Transverse colon (tissue), 4 donors: ENCODE data around the gene SPNS3. TPM values are rescaled to one million over a fixed set of nuclear protein-coding genes. Genes with fewer than 3 reads are reported as not detected.

Source experiments
- DNase-seq: peaks from one replicate; pipeline ENCODE4 v3.0.0-alpha.2; 2019
- H3K27ac ChIP-seq, 4 donors: fragments of 200-600 bp; sonication (generic); 2 replicates each; pipeline ENCODE4 v1.5.1; 2016 to 2018; ENCODE audit warnings: inconsistent platforms in 4 of 4
- H3K27me3 ChIP-seq: fragments of 200-600 bp; sonication (generic); 2 replicates; pipeline ENCODE4 v1.5.1; 2017; ENCODE audit warnings: inconsistent platforms
- H3K36me3 ChIP-seq, 4 donors: fragments of 200-600 bp; sonication (generic); 2 replicates each; pipeline ENCODE4 v1.5.1; 2017 to 2019; ENCODE audit warnings: inconsistent platforms in 4 of 4
- H3K4me1 ChIP-seq, 4 donors: fragments of 200-600 bp; sonication (generic); 2 replicates each; pipeline ENCODE4 v1.5.1; 2017 to 2020; ENCODE audit warnings: inconsistent platforms in 4 of 4
- H3K4me3 ChIP-seq, 4 donors: fragments of 200-600 bp; sonication (generic); 1 replicate in 1 of 4; 2 replicates in 3 of 4; pipeline versions ENCODE4 v1.5.1 to v1.6.1; 2017 to 2019; ENCODE audit warnings: inconsistent platforms in 4 of 4
- H3K9me3 ChIP-seq, 2 donors: fragments of 200-600 bp; sonication (generic); 2 replicates each; pipeline ENCODE4 v1.5.1; 2017 to 2019; ENCODE audit warnings: inconsistent platforms in 2 of 2
- EP300 ChIP-seq: sonication (generic); formaldehyde crosslinking; IDR thresholded peaks from one replicate; pipeline ENCODE4 v1.6.1; 2017; ENCODE audit warnings: antibody characterized with exemption, low read depth
- POLR2A ChIP-seq: fragments of 450-650 bp; IDR thresholded peaks from one replicate; pipeline ENCODE4 v1.6.1; 2016; ENCODE audit warnings: antibody characterized with exemption, mild to moderate bottlenecking, moderate library complexity
- POLR2AphosphoS5 ChIP-seq, 3 donors: sonication (generic); formaldehyde crosslinking; IDR thresholded peaks; one replicate each; pipeline ENCODE4 v1.6.1; 2016; ENCODE audit warnings: antibody characterized with exemption in 3 of 3
- WGBS, 2 donors: methylation state at CpG; one replicate each; pipeline ENCODE4 v1.1.5; 2018; ENCODE audit warnings: low coverage in 1 of 2; 5-methylcytosine and 5-hydroxymethylcytosine counted together
- in situ Hi-C, 4 donors: fragments of 200-750 bp; cut with MboI; loops; one replicate each; pipeline versions ENCODE4 v1.15.0 to v1.15.1; 2017; ENCODE audit warnings: low sequenced_read_pairs in 3 of 4, low pct_ligation_motif_present in 1 of 4, low pct_unique_long_range_greater_than_20kb in 1 of 4
- intact Hi-C: fragments of 100-400 bp; cut with DNase I; formaldehyde crosslinking; loops from one replicate; pipeline ENCODE4 v1.15.1; 2023; ENCODE audit warnings: low total_unique reads
- total RNA-seq, 4 donors: library from RNA; depleted of rRNA; stranded (reverse); fragments of >200 nt; gene quantifications; one replicate each; pipeline ENCODE4 v1.1.0, GENCODE V29; 2016
- TF ChIP-seq, protein P1 (sequence below), 5 experiments: fragments of 200-600 bp in 3 of 5; fragments of 450-650 bp in 2 of 5; sonication (generic) in 3 of 5; IDR thresholded peaks; 1 replicate in 2 of 5; 2 replicates in 3 of 5; pipeline ENCODE4 v1.5.1; 2016 to 2017; ENCODE audit warnings: antibody characterized with exemption in 5 of 5, inconsistent platforms in 3 of 5, mild to moderate bottlenecking in 2 of 5, moderate library complexity in 1 of 5

The SPNS3 gene
- total RNA-seq, 4 donors from 2014 or later: not detected

DNA sequence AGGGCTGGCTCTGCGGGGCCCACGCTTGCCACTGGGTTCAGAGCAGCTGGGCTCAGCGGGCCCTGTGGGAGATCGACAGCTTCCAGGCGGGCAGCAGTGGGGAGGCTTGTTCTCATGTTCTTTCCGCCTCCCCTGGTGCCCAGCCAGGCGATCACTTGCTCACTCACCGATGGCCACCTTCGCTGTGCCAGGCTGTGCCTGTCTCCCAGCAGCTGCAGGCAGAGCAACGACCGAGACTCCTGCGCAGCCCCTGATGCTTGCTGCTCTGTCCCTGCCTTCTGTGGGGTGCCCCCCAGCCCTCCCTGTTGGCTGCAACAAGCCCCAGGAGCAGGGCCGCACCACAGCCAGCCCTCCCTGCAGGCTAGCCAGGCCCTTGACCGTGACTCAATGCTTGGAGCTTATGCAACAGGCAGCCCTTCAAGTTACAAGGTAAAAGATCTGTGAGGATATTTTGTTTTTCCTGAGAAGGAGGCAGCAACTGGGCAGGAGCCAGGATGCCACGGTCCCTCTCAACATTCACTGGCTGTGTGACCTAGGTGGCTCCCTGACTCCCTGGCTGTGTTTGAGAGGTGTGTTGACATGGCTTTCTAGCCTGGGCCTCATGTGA lies 55.4 kb downstream of the SPNS3 start:
- no peaks in the 10 kb centered on the region for H3K9me3 ChIP-seq
- H3K27me3 ChIP-seq: no peaks in the 10 kb centered on the region
- H3K27ac ChIP-seq: no peak overlapping the region
- no peak for DNase-seq
- peaks cover 0 to 9% (median 0%) of the 10 kb centered on the region in 4 donors for H3K4me1 ChIP-seq
- intact Hi-C loops: no loop called here
- no peak overlapping the region for H3K4me3 ChIP-seq
- TF ChIP-seq, protein P1, sequence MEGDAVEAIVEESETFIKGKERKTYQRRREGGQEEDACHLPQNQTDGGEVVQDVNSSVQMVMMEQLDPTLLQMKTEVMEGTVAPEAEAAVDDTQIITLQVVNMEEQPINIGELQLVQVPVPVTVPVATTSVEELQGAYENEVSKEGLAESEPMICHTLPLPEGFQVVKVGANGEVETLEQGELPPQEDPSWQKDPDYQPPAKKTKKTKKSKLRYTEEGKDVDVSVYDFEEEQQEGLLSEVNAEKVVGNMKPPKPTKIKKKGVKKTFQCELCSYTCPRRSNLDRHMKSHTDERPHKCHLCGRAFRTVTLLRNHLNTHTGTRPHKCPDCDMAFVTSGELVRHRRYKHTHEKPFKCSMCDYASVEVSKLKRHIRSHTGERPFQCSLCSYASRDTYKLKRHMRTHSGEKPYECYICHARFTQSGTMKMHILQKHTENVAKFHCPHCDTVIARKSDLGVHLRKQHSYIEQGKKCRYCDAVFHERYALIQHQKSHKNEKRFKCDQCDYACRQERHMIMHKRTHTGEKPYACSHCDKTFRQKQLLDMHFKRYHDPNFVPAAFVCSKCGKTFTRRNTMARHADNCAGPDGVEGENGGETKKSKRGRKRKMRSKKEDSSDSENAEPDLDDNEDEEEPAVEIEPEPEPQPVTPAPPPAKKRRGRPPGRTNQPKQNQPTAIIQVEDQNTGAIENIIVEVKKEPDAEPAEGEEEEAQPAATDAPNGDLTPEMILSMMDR (IDR thresholded peaks at IDR 0.05): no peak
- TF ChIP-seq POLR2AphosphoS5 (IDR thresholded peaks at IDR 0.05) (no peak), EP300 (no peak), POLR2A (no peak)
- in situ Hi-C loops: no loop called here
- H3K36me3 ChIP-seq: no peaks in the 10 kb centered on the region
- WGBS, 2 donors: 93 to 100% methylated on average over 1 to 15 of the region's 15 CpGs

DNA sequence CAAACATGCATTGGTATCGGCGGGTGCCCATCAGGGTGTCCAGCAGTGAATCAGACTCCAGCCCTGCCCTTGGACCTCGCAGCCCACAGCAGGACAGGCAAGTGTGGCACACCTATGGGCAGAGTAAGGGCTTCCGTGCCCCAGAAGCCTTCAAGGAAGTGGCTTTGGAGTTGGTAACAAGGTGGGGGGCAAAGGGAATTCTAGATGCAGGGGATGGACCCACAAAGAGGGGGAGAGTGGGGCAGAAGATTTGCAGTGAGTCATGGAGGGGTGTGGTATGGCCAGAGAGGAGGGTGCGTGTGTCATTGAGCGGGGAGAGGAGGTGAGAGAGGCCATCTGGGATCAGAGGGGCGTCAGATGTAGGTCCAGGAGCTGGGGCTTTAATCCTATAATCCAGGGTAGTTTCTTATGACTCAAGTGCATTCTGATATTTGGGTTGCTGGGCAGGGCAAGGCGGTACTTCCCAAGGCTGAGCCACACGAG lies 56.4 kb downstream of the SPNS3 start:
- TF ChIP-seq EP300 (no peak), POLR2AphosphoS5 (IDR thresholded peaks at IDR 0.05) (no peak), POLR2A (no peak)
- TF ChIP-seq, protein P1 (IDR thresholded peaks at IDR 0.05): no peak
- no peak overlapping the region for H3K4me3 ChIP-seq

DNA sequence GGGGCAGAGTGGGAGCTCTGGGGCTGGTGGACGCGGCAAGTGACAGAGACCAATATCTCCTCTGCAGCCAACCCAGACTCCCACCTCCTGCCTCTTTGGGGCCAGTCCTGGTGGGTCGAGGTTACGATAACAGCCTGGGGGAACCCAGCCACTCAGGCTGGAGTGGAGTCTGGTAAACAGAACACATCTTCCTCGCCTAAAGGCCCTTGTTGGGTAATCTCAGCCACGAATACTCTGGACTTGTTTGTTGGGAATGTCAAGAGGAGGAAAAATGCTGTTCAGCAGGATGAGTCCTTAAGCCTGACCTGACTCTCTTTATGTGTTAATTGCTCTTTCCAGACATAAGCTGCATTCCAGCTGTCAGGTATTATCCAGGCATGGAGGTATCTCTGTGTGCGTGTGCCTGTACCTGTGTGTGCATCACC lies 56.9 kb downstream of the SPNS3 start:
- DNase-seq: no peak

More for the DNA sequence above, 56.4 kb downstream of the SPNS3 start:
- DNase-seq: no peak
- Histone ChIP-seq H3K27me3 (no peaks in the 10 kb centered on the region), H3K9me3 (no peaks in the 10 kb centered on the region), H3K4me1 (peaks cover 0 to 9% (median 0%) of the 10 kb centered on the region in 4 donors), H3K36me3 (no peaks in the 10 kb centered on the region), H3K27ac (no peak overlapping the region)
- in situ Hi-C loops: no loop called here
- intact Hi-C loops: no loop called here
- WGBS, 2 donors: 78% methylated on average over 9 of the region's 9 CpGs; no CpG with 5 or more reads in 1 of the 2 donors

More for the DNA sequence above, 56.9 kb downstream of the SPNS3 start:
- Histone ChIP-seq H3K4me1 (peaks cover 0 to 9% (median 0%) of the 10 kb centered on the region in 4 donors), H3K4me3 (no peak overlapping the region), H3K27ac (no peak overlapping the region), H3K9me3 (no peaks in the 10 kb centered on the region), H3K27me3 (no peaks in the 10 kb centered on the region), H3K36me3 (no peaks in the 10 kb centered on the region)
- 79% methylated on average over 7 of the region's 7 CpGs; no CpG with 5 or more reads in 1 of the 2 donors for WGBS, 2 donors
- intact Hi-C loops (no loop called here), in situ Hi-C loops (no loop called here)
- TF ChIP-seq, protein P1 (IDR thresholded peaks at IDR 0.05): no peak
- TF ChIP-seq EP300: no peak
- no peak for TF ChIP-seq POLR2A
- no peak for TF ChIP-seq POLR2AphosphoS5 (IDR thresholded peaks at IDR 0.05)
